ENCODE measurements around the gene KIR2DL4. TPM values are rescaled to one million over a fixed set of nuclear protein-coding genes. Genes with fewer than 3 reads are reported as not detected.
"Not testable (repeated sequence)": the region's sequence is repeated elsewhere in the genome, so short reads cannot be mapped to it uniquely, and the experiment has no call there.

Gene KIR2DL4
- total RNA-seq, 1 experiment from 2014 or later = not detected

- CTCF ChIA-PET; BruUV-seq (replicated peaks); H3K9ac ChIP-seq (ENCODE audit: low read length); H3K4me2 ChIP-seq (ENCODE audit: low read length); H3K4me1 ChIP-seq (ENCODE audit: control insufficient read depth in 1 of 2, insufficient read depth in 2 of 2, low read length in 2 of 2); DNase-seq (ENCODE audit: low read depth, low spot score); H3K9me2 ChIP-seq (ENCODE audit: insufficient read depth); intact Hi-C loops (cut with micrococcal nuclease); POLR2A ChIA-PET; H3K9me3 ChIP-seq (ENCODE audit: control insufficient read depth in 1 of 2, insufficient read depth in 1 of 2, low read depth in 1 of 2, low read length in 2 of 2); RAD21 ChIA-PET (ENCODE audit: low non-redundant PET in 1 of 2, low total read pairs in 2 of 2, uncharacterized antibody in 2 of 2, unreplicated experiment in 2 of 2); H3K36me3 ChIP-seq (ENCODE audit: control insufficient read depth in 1 of 2, insufficient read depth in 2 of 2, low read length in 2 of 2); H2AFZ ChIP-seq (ENCODE audit: low read depth, low read length, poor library complexity, severe bottlenecking); H3K27ac ChIP-seq (ENCODE audit: low read depth, low read length); H3K4me3 ChIP-seq (replicated peaks in 1 of 2; ENCODE audit: low read depth in 1 of 2, low read length in 2 of 2); ATAC-seq; H4K20me1 ChIP-seq (ENCODE audit: insufficient read depth); H3K79me2 ChIP-seq (ENCODE audit: insufficient read depth, low read length): not testable (repeated sequence)
- H3K27me3 ChIP-seq (ENCODE audit: insufficient read depth, low read length) = peaks cover 11% of the 10 kb centered on the region
Observed at GRCh38 chr19:54863459-54863858, 60.0 kb downstream of the KIR2DL4 start.

Other genes with a start within 250 kb of the KIR2DL4 start
- not detected for gene LILRA2, start 229.8 kb upstream of the KIR2DL4 start, total RNA-seq (2021; ENCODE audit: unreplicated experiment)
- gene LILRA1, start 210.0 kb upstream of the KIR2DL4 start, total RNA-seq (2021; ENCODE audit: unreplicated experiment) = not detected
- gene LILRB1, start 173.1 kb upstream of the KIR2DL4 start, total RNA-seq (2021; ENCODE audit: unreplicated experiment) = not detected
- not detected for gene LILRB4, start 140.6 kb upstream of the KIR2DL4 start, total RNA-seq (2021; ENCODE audit: unreplicated experiment)
- gene KIR3DL3, start 79.2 kb upstream of the KIR2DL4 start, total RNA-seq (2021; ENCODE audit: unreplicated experiment) = not detected
- not detected for gene KIR2DL3, start 65.1 kb upstream of the KIR2DL4 start, total RNA-seq (2021; ENCODE audit: unreplicated experiment)
- not detected for gene KIR2DL1, start 33.8 kb upstream of the KIR2DL4 start, total RNA-seq (2021; ENCODE audit: unreplicated experiment)
- not detected for gene KIR3DL1, start 12.9 kb downstream of the KIR2DL4 start, total RNA-seq (2021; ENCODE audit: unreplicated experiment)
- not detected for gene KIR2DS4, start 29.1 kb downstream of the KIR2DL4 start, total RNA-seq (2021; ENCODE audit: unreplicated experiment)
- gene KIR3DL2, start 46.8 kb downstream of the KIR2DL4 start, total RNA-seq (2021; ENCODE audit: unreplicated experiment) = not detected
- gene FCAR, start 70.6 kb downstream of the KIR2DL4 start, total RNA-seq (2021; ENCODE audit: unreplicated experiment) = not detected
- gene NCR1, start 102.5 kb downstream of the KIR2DL4 start, total RNA-seq (2021; ENCODE audit: unreplicated experiment) = not detected
- gene NLRP7, start 143.9 kb downstream of the KIR2DL4 start, total RNA-seq (2021; ENCODE audit: unreplicated experiment) = not detected
- 56.6 TPM for gene NLRP2, start 162.8 kb downstream of the KIR2DL4 start, total RNA-seq (2021; ENCODE audit: unreplicated experiment)
- not detected for gene GP6, start 234.7 kb downstream of the KIR2DL4 start, total RNA-seq (2021; ENCODE audit: unreplicated experiment)